Esophagus muscularis mucosa (tissue), 4 donors: ENCODE results near the gene G2E3. TPM values are rescaled to one million over a fixed set of nuclear protein-coding genes. Genes with fewer than 3 reads are reported as not detected.
"Not testable (repeated sequence)": the region's sequence is repeated elsewhere in the genome, so short reads cannot be mapped to it uniquely, and the experiment has no call there.

Experiments
- DNase-seq: peaks from one replicate; pipeline ENCODE4 v3.0.0-alpha.2; 2017; ENCODE audit errors: extremely low spot score
- H3K27ac ChIP-seq, 4 donors: fragments of 200-600 bp; sonication (generic); replicated peaks in 1 of 4; 1 replicate in 3 of 4; 2 replicates in 1 of 4; pipeline ENCODE4 v1.5.1; 2016 to 2019; ENCODE audit warnings: mild to moderate bottlenecking in 1 of 4
- H3K27me3 ChIP-seq, 4 donors: fragments of 200-600 bp; sonication (generic); one replicate each; pipeline versions ENCODE4 v1.5.1 to v1.6.0; 2016 to 2019
- H3K36me3 ChIP-seq, 4 donors: fragments of 200-600 bp; sonication (generic); one replicate each; pipeline ENCODE4 v1.5.1; 2016 to 2019
- H3K4me1 ChIP-seq, 4 donors: fragments of 200-600 bp; sonication (generic); one replicate each; pipeline ENCODE4 v1.5.1; 2016 to 2019
- H3K4me3 ChIP-seq, 4 donors: fragments of 200-600 bp; sonication (generic); 1 replicate in 2 of 4; 2 replicates in 2 of 4; pipeline ENCODE4 v1.5.1; 2016 to 2019; ENCODE audit warnings: mild to moderate bottlenecking in 4 of 4, moderate library complexity in 1 of 4
- H3K9me3 ChIP-seq, 4 donors: fragments of 200-600 bp; sonication (generic); 1 replicate in 3 of 4; 2 replicates in 1 of 4; pipeline ENCODE4 v1.5.1; 2016 to 2019
- CTCF ChIP-seq, 3 experiments: fragments of 200-600 bp in 2 of 3; fragments of 450-650 bp in 1 of 3; sonication (generic) in 2 of 3; IDR thresholded peaks; one replicate each; pipeline ENCODE4 v1.5.1; 2017 to 2019; ENCODE audit warnings: antibody characterized with exemption in 3 of 3, mild to moderate bottlenecking in 2 of 3, moderate library complexity in 1 of 3
- EP300 ChIP-seq: sonication (generic); formaldehyde crosslinking; IDR thresholded peaks from one replicate; pipeline ENCODE4 v1.6.1; 2017; ENCODE audit warnings: antibody characterized with exemption
- POLR2A ChIP-seq: fragments of 450-650 bp; IDR thresholded peaks from one replicate; pipeline ENCODE4 v1.6.1; 2017; ENCODE audit warnings: antibody characterized with exemption, moderate library complexity, mild to moderate bottlenecking, low read depth
- POLR2AphosphoS5 ChIP-seq, 2 donors: sonication (generic); formaldehyde crosslinking; IDR thresholded peaks; one replicate each; pipeline ENCODE4 v1.6.1; 2017; ENCODE audit warnings: antibody characterized with exemption in 2 of 2
- WGBS: methylation state at CpG from one replicate; pipeline ENCODE4 v1.1.5; 2018; 5-methylcytosine and 5-hydroxymethylcytosine counted together
- intact Hi-C: fragments of 100-400 bp; cut with DNase I; formaldehyde crosslinking; loops from one replicate; pipeline ENCODE4 v1.15.1; 2023
- total RNA-seq, 4 donors: library from RNA; depleted of rRNA; stranded (reverse); fragments of >200 nt; gene quantifications; one replicate each; pipeline versions ENCODE4 v1.1.0 to v1.2.1, GENCODE V29; 2016

Gene G2E3
- total RNA-seq, 4 donors from 2014 or later, result 6.7 to 10.0 (median 8.9) TPM

- Histone ChIP-seq H3K4me3 (no peak overlapping the region), H3K36me3 (no peaks in the 10 kb centered on the region), H3K4me1 (peaks cover 0 to 15% (median 2%) of the 10 kb centered on the region in 4 donors), H3K27ac (no peak overlapping the region), H3K27me3 (no peaks in the 10 kb centered on the region), H3K9me3 (no peaks in the 10 kb centered on the region)
- WGBS, result 78% methylated on average over 1 of the region's 1 CpG
- DNase-seq, result no peak
- intact Hi-C loops, result no loop called here
- TF ChIP-seq POLR2AphosphoS5 (IDR thresholded peaks at IDR 0.05) (no peak), EP300 (no peak), CTCF (IDR thresholded peaks at IDR 0.05) (no peak), POLR2A (no peak)
Measured at GRCh38 chr14:30569903-30570226, 10.9 kb downstream of the G2E3 start.

GRCh38 chr14:30572237-30572636 lies 13.3 kb downstream of the G2E3 start:
- WGBS, result 94% methylated on average over 3 of the region's 3 CpGs
- no peaks in the 10 kb centered on the region for H3K27me3 ChIP-seq
- H3K9me3 ChIP-seq, result no peaks in the 10 kb centered on the region
- H3K4me1 ChIP-seq, result peaks cover 0 to 15% (median 7%) of the 10 kb centered on the region in 4 donors
- no peak for TF ChIP-seq POLR2AphosphoS5 (IDR thresholded peaks at IDR 0.05)
- no peak for TF ChIP-seq POLR2A
- TF ChIP-seq CTCF (IDR thresholded peaks at IDR 0.05), result no peak
- no peak for TF ChIP-seq EP300
- intact Hi-C loops, result no loop called here
- no peak overlapping the region for H3K4me3 ChIP-seq
- H3K36me3 ChIP-seq, result no peaks in the 10 kb centered on the region
- no peak overlapping the region for H3K27ac ChIP-seq
- no peak for DNase-seq

- DNase-seq, result no peak
- intact Hi-C loops, result no loop called here
- WGBS, result 91% methylated on average over 1 of the region's 1 CpG
- Histone ChIP-seq H3K9me3 (no peaks in the 10 kb centered on the region), H3K4me3 (no peak overlapping the region), H3K27me3 (no peaks in the 10 kb centered on the region), H3K4me1 (peaks cover 0 to 18% (median 8%) of the 10 kb centered on the region in 4 donors), H3K27ac (no peak overlapping the region), H3K36me3 (no peaks in the 10 kb centered on the region)
- no peak for TF ChIP-seq POLR2AphosphoS5 (IDR thresholded peaks at IDR 0.05)
Measured at GRCh38 chr14:30572771-30573170, 13.8 kb downstream of the G2E3 start.

- intact Hi-C loops, result no loop called here
- TF ChIP-seq EP300 (no peak), CTCF (IDR thresholded peaks at IDR 0.05) (no peak), POLR2AphosphoS5 (IDR thresholded peaks at IDR 0.05) (no peak), POLR2A (no peak)
- 79% methylated on average over 5 of the region's 5 CpGs for WGBS
- no peak for DNase-seq
- H3K9me3 ChIP-seq, result no peaks in the 10 kb centered on the region
- no peak overlapping the region for H3K27ac ChIP-seq
- peaks cover 0 to 18% (median 8%) of the 10 kb centered on the region in 4 donors for H3K4me1 ChIP-seq
- H3K27me3 ChIP-seq, result no peaks in the 10 kb centered on the region
- no peaks in the 10 kb centered on the region for H3K36me3 ChIP-seq
- H3K4me3 ChIP-seq, result no peak overlapping the region
Measured at GRCh38 chr14:30573226-30573814, 14.4 kb downstream of the G2E3 start.

GRCh38 chr14:30573966-30574365 lies 15.0 kb downstream of the G2E3 start:
- Histone ChIP-seq H3K36me3 (no peaks in the 10 kb centered on the region), H3K27me3 (no peaks in the 10 kb centered on the region), H3K4me3 (no peak overlapping the region), H3K9me3 (no peaks in the 10 kb centered on the region), H3K4me1 (peaks cover 0 to 18% (median 8%) of the 10 kb centered on the region in 4 donors), H3K27ac (no peak overlapping the region)
- WGBS, result 73% methylated on average over 2 of the region's 2 CpGs
- no peak for DNase-seq
- intact Hi-C loops, result no loop called here
- TF ChIP-seq EP300, result no peak
- TF ChIP-seq CTCF (IDR thresholded peaks at IDR 0.05), result no peak
- no peak for TF ChIP-seq POLR2AphosphoS5 (IDR thresholded peaks at IDR 0.05)
- TF ChIP-seq POLR2A, result no peak

- peaks cover 0 to 15% (median 6%) of the 10 kb centered on the region in 4 donors for H3K4me1 ChIP-seq
- not testable (repeated sequence) for H3K9me3 ChIP-seq
Measured at GRCh38 chr14:30574777-30575176, 15.8 kb downstream of the G2E3 start.

GRCh38 chr14:30576333-30576732 lies 17.4 kb downstream of the G2E3 start:
- H3K4me1 ChIP-seq, result peaks cover 0 to 13% (median 0%) of the 10 kb centered on the region in 4 donors
- H3K9me3 ChIP-seq, H3K36me3 ChIP-seq, H3K27me3 ChIP-seq, H3K27ac ChIP-seq, H3K4me3 ChIP-seq, intact Hi-C loops, DNase-seq: not testable (repeated sequence)
- WGBS, result 96% methylated on average over 1 of the region's 1 CpG

More at GRCh38 chr14:30574777-30575176, 15.8 kb downstream of the G2E3 start:
- H3K4me3 ChIP-seq, DNase-seq, H3K36me3 ChIP-seq, intact Hi-C loops, H3K27ac ChIP-seq, H3K27me3 ChIP-seq: not testable (repeated sequence)
- WGBS, result 92% methylated on average over 3 of the region's 3 CpGs
